Esophagus squamous epithelium (tissue), 4 donors: ENCODE results near the gene DCPS.

Experiments used
- POLR2A ChIP-seq, 4 donors: fragments of 450-650 bp; IDR thresholded peaks; one replicate each; pipeline ENCODE4 v1.6.1; 2017; ENCODE audit warnings: antibody characterized with exemption in 4 of 4, mild to moderate bottlenecking in 4 of 4, moderate library complexity in 3 of 4
- TF ChIP-seq, protein P1 (sequence below), 6 experiments: fragments of 450-650 bp in 4 of 6; fragments of 200-600 bp in 2 of 6; sonication (generic) in 2 of 6; IDR thresholded peaks; one replicate each; pipeline ENCODE4 v1.5.1; 2016 to 2019; ENCODE audit warnings: antibody characterized with exemption in 6 of 6, mild to moderate bottlenecking in 4 of 6, moderate library complexity in 4 of 6

DNA sequence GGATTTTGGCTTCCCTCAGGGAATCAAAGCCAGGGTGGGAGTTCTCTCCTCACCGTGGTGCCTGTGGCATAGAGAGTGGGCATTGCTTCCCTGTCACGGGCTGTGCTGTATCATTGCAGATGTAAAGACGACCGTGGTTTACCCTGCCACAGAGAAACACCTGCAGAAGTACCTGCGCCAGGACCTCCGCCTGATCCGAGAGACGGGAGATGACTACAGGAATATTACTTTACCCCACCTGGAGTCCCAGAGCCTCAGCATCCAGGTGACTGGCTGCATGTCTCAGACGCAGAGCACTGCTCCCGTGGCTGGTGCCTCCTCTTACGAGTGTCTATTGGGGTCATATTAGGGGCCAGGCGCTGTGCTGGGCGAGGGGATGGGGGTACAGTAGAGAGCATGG lies 27.4 kb downstream of the DCPS start:
- TF ChIP-seq, protein P1, sequence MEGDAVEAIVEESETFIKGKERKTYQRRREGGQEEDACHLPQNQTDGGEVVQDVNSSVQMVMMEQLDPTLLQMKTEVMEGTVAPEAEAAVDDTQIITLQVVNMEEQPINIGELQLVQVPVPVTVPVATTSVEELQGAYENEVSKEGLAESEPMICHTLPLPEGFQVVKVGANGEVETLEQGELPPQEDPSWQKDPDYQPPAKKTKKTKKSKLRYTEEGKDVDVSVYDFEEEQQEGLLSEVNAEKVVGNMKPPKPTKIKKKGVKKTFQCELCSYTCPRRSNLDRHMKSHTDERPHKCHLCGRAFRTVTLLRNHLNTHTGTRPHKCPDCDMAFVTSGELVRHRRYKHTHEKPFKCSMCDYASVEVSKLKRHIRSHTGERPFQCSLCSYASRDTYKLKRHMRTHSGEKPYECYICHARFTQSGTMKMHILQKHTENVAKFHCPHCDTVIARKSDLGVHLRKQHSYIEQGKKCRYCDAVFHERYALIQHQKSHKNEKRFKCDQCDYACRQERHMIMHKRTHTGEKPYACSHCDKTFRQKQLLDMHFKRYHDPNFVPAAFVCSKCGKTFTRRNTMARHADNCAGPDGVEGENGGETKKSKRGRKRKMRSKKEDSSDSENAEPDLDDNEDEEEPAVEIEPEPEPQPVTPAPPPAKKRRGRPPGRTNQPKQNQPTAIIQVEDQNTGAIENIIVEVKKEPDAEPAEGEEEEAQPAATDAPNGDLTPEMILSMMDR (IDR thresholded peaks at IDR 0.05) = no peak
- TF ChIP-seq POLR2A (IDR thresholded peaks at IDR 0.05) = no peak
